HG02884 (cell line): ENCODE data around the gene PHACTR1.

Experiments
- ATAC-seq: cut with Tn5 transposase; IDR thresholded peaks from one replicate; pipeline ENCODE4 v1.9.1; 2021; ENCODE audit warnings: mild to moderate bottlenecking, moderate library complexity; ENCODE audit not compliant: unreplicated experiment

The PHACTR1 gene

DNA sequence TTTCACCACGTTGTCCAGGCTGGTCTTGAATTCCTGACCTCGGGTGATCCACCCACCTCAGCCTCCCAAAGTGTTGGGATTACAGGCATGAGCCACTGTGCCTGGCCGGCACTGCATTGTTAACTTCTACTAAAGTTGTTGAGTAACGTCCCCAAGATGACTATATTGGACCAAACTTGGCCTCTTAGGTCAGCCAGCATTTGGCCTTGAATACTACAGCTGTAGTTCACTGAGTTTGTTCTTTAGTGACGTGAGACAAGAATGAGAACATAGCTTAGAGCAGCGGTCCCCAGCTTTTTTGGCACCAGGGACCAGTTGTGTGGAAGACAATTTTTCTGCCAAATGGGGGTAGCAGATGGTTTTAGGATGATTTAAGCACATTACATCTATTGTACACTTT lies 374.6 kb downstream of the PHACTR1 start:
- ATAC-seq = no peak

DNA sequence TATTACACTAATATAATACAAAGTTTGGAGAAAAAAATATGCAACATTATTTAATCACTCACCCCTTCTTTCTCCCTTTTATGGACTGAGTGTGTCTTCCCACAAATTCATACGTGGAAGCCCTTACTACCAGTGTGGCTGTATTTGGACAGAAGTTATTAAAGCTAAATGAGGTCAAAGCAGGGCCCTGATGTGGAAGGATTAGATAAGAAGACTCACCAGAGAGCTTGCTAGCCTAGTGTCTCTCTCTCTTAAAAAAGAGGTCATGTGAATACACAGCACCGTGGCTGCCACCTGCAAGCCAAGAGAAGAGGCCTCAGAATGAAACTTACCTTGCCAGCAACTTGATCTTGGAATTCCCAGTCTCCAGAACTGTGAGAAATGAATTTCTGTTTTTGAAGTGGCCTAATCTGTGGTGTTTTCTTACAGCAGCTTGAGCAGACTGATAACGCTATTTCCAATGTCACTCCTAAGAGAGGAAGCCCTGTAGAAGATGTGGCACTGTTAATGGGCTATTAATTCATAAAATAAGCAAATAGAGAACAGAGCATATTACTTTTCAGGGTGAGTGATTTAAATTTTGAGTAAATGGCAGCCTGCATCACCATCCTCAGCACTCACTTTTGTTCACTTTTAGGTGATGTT lies 378.3 kb downstream of the PHACTR1 start:
- no peak for ATAC-seq

DNA sequence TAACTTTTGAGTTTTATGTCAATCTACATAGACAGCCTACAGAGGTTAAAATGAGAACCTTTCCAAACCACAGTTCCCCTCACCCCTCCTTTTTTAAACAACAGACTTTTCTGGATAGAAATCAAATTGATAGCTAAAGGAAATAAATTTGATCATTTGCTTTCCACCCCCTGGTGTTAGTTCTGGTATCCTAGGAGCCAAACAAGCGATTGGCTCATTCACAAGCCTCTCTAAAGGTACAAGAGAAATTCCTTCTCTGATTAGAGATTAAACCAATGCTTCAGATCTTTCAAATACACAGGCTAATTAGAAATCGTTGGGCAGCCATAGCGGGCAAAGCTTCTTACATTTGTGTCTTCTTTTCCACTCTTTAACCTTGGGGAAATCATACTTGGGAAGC lies 379.5 kb downstream of the PHACTR1 start:
- ATAC-seq = no peak

DNA sequence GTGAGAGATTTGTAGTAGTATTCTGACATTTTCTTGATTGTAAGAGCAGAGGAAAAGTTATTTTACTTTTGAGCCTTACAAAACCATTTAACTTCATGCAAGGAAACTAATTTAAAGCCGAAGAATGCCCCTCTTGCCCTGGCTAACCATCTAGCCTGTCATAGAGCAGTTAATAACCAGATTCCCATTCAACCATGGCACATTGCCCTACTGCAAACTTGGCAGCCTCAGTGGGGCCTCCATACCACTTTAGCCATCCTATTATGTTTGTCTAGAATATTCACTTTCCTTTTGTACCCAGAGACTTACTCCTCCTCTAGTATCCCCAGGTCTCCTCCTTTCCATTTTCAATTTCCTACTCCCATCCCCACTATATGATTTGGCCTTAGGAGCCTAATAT lies 380.9 kb downstream of the PHACTR1 start:
- ATAC-seq = no peak

DNA sequence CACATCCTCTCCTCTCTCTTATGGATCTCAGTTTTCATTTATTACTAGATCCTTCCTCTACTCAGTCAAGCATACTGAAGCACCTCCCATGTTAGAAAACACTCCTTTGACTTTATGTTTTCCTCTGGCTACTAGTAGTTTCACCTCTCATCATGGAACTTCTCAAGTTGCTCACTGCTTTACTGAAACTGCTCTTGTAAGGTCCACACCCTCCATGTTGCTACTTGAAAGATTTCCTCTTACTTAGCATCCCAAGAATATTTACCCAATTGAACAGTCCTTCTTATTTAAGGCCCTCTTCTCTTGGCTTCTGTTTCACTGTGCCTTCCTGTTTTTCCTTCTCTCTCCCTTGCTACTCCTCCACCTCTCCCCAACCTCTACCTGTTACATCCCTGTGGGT lies 381.4 kb downstream of the PHACTR1 start:
- ATAC-seq = no peak

DNA sequence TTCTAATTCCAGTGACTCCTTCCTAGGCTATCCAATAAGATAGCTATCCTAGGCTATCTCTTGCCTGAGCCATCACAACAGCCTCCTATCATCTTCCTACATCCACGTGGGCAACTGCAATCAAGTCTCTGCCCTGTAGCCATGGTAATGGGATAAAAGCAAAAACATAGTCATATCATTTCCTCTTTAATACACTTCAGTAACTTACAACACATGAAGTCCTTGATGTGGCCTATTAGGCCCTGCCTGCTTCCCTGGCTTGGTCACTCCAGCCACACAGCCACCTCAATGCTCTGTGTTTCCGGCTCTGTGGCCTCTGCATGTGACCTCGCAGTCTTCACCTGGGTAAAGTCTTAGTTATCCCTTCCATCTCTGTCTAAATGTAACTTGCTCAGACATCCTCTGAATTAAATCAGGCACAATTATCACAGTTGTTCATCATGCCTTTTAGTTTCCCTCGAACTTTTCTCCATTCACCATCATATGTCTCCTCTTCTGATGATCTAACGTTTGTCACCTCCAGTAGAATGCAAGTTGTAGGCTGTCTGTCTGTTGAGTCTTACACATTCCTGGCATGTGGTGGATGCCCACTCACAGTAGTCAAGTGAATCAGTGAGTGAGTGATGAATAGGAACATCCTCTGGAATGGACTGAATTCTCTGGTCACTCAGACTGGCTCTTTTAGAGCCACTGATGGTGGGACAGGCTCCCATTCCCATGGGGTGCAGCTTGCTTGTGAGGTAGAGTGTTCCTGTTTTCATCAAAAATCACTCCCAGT lies 382.4 kb downstream of the PHACTR1 start:
- no peak for ATAC-seq

DNA sequence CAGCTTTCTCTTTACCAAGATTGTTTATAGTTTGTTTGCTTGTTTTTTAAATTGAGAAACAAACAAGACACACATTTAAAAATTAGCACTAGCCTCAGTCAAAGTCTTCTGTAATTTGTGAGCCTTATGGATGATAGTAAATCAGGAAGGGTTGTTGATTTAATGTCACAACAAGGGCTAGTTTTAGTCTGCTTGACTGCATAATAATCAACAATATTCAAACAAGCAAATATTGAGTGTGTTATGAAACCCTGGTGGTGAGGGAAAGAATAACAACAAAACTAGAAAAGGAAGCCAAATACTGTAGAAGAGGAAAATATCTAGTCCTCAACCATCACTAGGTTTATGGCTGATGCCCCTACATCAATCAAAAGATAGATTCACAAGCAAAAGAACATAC lies 383.2 kb downstream of the PHACTR1 start:
- no peak for ATAC-seq

DNA sequence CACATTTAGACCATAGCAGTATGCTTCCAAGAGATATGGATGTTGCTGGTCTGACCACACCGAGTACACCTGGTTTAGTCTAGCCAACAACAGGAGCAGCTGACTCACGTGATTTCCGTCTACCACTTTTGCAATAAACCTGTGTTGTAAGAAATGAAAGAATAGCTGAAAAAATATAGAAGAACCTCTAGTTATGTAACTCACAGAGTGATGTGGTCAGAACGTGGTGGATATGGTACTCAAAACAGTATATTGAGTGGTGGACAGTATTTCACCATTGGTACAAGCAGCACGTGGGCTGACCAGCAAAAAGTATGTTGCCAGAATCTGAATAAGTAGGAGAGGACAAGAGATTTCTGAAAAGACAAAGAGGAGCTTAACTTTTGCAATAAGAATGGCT lies 384.8 kb downstream of the PHACTR1 start:
- ATAC-seq = no peak

DNA sequence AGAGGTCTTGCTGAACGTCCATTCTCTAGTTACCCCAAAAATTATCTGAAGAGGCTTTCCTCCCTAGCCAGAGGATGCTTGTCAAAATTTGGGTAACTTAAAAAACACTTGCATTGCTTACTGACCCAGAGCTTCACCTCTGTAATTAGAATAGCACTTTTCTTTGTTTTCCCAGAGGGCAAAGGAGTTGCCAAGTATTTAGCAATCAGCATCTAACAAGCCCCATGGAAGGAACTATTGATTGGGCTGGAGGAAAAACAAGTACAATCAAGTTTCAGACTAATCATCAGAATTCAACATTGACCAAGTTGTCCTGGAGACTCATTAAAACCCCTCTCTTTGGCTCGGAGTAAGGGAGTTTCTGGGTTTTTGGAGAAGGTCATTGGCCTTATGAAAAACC lies 385.4 kb downstream of the PHACTR1 start:
- no peak for ATAC-seq

DNA sequence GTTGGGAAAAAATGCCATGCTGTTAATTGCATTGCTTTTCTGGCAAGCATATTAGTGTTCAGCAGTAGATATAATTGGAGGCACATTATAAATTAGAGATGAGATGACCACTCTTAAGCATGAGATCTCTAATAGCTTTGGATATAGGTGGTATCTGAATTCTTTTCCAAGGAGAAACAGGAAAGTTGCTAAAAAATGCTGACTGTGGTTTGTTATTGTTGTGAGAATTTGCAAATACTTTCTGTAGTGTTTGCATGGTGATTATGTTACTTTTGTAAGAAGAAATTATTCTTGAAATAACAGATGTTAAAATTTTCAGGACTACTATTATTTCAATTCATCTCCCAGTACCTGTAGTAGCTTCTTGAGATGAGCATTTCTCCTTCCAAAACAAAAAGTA lies 386.6 kb downstream of the PHACTR1 start:
- ATAC-seq = no peak

DNA sequence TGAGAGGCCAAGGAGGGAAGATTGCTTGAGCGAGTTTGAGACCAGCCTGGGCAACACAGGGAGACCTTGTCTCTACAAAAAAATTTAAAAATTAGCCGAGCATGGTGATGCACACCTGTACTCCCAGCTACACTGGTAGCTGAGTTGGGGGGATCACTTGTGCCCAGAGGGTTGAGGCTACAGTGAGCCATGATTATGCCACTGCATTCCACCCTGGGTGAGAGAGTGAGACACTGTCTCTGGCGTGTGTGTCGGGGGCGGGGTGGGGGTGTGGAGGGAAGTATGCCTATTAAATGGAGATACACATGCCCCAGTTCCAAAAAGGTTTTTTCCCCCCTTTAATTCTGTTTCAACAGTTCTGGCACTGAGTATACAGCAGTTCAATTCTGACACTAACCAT lies 388.6 kb downstream of the PHACTR1 start:
- ATAC-seq = no peak

DNA sequence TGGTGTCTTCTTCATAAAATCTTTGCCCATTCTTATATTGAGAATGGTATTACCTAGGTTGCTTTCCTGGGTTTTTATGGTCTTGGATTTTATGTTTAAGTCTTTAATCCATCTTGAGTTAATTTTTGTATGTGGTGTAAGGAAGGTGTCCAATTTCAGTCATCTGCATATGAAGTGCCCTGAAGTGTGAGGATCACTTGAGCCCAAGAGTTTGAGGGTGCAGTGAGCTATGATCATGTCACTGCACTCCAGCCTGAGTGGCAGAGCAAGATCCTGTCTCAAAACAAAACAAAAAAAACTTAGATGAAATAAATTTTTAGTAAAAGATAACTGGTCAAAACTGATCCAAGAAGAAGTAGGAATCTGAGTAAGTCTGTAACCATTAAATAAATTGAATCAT lies 396.4 kb downstream of the PHACTR1 start:
- ATAC-seq = no peak

DNA sequence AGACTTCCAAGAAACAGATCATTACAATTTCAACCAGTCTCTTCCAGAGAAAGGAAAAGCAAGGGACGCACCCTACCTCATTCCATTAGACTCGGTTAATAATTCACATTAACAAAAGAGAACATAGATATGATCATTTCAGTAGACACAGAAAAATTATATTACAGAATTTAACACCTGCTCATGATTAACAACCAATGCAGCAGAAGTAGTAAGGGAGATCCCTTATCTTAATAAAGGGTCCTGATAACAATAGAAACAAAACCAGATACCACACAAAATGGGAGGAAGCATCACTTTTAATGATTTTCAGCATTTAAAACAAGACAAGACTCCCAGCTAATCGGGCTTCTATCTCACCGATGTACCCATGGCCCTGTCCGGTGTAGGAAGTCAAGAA lies 396.8 kb downstream of the PHACTR1 start:
- no peak for ATAC-seq

DNA sequence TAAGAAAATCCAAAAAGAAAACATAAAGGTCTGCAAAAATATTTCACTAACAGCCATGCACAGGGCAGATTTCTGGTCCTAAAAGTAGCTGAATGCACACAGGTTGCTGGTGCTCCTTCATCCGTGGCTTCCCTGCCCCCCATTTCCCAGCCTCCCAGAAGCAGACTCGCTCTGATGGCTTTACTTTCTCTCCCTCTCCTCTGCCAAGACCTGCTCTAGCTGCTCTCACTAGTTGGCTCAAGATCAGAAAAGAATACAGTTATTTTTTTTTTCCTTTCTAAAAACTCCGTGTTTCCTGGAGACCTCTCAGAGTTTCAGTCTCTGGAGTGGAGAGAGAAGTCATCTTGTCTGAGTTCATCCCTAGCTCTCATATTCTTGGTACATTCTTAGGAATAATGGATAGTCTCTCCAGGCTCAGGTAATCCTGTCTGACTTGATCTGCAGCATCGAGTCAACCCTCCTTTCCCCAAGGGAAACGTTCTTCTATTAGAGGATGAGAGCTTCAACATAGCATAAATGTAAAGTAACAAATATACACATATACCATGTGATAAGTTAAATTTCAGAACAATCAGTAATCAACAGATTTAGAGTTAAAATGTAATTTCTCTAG lies 397.5 kb downstream of the PHACTR1 start:
- ATAC-seq = no peak

DNA sequence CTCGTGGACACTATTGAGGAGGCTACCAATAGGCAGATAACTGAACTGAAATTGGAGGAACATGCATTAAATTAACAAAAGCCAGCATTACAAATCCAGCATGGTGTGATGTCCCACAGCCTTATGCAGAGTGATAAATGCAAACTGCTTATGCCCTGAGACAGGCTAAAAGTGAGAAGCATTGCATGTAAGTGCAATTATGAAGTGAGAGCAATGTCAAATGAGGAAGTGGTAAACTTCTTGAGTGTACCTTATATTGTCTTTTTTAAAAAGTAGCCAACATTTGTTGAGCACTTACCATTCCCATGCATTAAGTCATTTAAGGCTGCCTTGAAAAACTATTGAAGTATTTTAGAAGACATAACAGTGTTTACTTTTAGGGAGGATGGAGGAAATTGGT lies 399.6 kb downstream of the PHACTR1 start:
- ATAC-seq = no peak

DNA sequence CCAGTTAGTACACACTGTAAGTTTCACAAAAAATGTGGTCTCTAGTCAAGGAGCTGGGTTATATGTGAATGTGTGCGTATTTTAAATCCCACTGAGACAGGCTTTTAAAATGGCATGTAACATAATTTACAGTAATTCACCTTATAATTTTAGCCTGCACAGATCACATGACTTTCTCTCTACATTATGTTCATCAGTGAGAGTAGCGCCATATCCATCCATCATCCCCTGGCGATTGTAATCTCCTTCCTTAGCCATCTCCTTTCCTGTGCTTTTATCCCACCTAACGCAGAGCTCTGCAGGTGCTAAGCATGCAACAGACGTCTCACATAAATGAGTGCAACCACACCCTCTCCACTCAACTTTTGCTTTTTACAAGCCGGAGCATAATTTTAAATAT lies 401.0 kb downstream of the PHACTR1 start:
- ATAC-seq = no peak

DNA sequence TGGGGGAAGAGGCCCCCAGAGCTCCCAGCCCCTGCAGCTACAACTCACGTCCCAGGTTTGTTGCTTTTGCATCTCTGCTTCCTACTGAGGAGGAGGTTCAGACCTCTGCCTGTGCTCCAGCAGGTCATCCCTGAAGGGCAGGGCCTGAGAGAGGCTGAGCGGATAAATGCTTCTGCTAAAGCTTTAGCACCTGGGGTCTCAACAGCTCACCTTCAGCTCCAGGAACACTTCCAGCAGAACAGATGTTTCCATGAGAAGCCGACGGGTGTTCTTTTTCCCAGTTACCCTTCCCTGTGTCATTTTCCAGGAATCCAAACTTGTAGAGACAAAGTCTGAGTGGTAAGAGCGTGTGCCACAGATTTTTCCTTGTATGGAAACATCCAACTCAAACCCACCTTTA lies 403.0 kb downstream of the PHACTR1 start:
- no peak for ATAC-seq

DNA sequence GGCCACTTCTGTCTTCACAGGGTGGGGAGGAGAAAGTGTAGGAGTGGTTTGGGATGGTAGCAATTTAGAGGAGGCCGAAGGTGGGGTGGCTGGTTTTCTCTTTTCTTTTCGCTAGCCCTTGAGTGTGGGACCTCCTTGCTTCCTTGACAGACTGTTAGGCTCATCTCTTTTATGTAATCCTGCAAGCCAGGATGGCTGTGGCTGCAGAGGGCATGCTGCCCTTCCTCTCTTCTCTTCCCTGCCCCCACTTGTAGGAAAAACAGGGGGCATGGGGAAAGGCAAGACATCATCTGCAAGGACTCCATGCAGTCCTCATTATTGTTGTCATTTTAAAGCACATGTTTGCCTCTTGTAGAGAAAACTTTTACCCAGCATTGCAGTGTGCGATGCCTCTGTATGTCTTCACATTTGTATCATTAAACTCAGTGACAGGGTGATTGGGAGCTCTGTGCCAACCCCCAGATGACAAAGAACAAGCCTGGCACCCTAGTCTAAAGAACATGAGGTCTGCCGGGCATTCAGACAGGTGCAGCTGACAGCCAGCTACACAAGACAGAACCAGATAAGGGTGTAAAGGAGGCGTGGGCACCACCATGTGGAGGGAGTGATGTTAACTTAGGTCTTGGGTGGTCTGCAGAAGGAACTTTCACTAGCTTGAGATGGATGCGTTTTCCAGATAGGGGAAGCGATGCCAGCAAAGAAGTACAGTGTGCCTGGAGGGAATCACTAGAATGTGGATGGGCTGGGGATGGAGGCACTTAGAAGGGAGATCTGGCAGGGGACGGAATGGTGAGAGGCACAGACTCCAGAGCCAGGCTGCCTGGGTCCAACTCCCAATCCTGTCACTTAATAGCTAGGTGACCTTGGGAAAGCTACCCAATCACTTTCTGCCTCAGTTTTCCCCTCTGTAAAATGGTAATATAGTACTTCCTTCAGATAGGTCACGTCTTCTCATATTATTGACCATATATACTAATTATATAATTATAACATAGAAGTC lies 404.2 kb downstream of the PHACTR1 start:
- no peak for ATAC-seq

DNA sequence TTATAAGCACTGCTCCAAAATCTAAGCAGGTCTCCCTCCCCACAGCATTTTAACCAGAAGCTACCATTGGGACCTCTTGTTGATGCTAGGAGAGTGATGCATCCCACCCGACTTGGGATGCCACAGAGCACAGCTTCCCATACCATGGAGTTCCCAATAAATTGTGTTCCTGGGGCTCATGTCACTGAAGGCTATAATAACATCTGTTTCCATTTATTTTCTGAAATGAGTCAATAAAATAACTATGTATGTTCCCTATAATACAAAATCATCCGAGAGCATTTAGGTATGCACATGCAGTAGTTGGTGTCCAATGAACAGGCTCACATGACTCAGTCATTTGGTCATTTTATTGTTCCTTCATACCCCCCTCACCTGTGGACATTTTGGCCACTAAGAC lies 407.6 kb downstream of the PHACTR1 start:
- no peak for ATAC-seq

DNA sequence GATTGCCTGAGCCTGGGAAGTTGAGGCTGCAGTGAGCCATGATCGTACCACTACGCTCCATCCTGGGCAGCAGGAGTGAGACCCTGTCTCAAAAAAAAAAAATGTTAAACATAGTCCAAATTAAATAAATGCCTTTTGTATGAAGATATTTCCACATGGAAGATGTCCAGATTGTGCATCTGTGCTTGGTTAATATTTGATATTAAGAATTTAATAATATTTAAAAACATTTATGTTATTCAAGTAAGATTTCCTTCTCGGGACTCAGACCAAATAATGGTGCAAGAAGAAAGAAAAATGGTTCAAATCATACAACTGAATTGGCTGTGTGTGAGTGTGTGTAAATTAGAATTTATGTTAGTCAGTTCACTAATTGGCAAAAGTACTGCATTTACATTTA lies 409.3 kb downstream of the PHACTR1 start:
- ATAC-seq = no peak
